ENCODE measurements around the gene ZNF474.

DNA sequence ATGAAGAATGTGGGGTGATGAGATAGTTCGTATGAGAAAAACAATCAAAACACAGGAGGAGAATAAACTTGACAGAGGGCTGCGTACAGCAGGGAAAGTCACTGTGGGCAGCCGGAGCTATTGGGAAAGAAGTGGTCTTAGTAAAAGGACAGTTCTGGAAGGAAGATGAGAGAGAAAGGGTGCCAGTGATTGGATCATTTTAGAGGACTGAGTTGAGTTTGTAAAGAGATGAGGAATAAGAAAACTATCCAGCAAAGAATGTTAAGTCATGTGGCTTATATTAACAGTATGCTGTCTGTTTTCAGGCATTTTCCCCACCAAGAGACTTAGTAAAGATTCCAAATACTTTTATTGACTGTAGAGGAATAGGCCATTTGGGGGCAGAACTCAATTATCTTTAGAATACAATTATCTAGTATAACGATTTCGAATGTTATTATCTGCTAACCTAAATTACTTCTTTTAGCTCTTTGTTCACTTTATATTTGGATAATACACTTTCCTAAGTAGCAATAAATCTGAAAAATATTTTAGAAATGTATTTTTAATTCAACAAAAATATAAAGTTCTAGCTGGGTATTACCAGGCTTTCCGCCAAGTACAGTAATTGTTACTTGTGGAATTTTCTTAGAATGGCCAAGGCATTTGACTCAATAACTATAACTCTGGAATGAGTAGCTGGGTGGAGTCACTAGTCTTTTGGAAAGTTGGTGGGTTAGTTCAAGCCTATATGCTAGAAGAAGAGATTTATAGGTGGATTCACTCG, 35.7 kb upstream of the ZNF474 start:
- TF ChIP-seq, protein P1, sequence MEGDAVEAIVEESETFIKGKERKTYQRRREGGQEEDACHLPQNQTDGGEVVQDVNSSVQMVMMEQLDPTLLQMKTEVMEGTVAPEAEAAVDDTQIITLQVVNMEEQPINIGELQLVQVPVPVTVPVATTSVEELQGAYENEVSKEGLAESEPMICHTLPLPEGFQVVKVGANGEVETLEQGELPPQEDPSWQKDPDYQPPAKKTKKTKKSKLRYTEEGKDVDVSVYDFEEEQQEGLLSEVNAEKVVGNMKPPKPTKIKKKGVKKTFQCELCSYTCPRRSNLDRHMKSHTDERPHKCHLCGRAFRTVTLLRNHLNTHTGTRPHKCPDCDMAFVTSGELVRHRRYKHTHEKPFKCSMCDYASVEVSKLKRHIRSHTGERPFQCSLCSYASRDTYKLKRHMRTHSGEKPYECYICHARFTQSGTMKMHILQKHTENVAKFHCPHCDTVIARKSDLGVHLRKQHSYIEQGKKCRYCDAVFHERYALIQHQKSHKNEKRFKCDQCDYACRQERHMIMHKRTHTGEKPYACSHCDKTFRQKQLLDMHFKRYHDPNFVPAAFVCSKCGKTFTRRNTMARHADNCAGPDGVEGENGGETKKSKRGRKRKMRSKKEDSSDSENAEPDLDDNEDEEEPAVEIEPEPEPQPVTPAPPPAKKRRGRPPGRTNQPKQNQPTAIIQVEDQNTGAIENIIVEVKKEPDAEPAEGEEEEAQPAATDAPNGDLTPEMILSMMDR (IDR thresholded peaks at IDR 0.05), result no peak
- no peak for TF ChIP-seq EZH2 (IDR thresholded peaks at IDR 0.05)
